ENCODE data around the gene CDH13. TPM values are rescaled to one million over a fixed set of nuclear protein-coding genes. Genes with fewer than 3 reads are reported as not detected.

The CDH13 gene
- total and polyA plus RNA-seq, 2 experiments from 2014 or later = 1.6 to 4.4 TPM

GRCh38 chr16:83733301-83733700, 1106.5 kb downstream of the CDH13 start (continued):
- TF ChIP-seq REST (IDR thresholded peaks at IDR 0.05; ENCODE audit: unreplicated experiment) = no peak
- TF ChIP-seq POLR2AphosphoS5 (IDR thresholded peaks at IDR 0.05; ENCODE audit: low read depth) = no peak
- TF ChIP-seq, protein P1, sequence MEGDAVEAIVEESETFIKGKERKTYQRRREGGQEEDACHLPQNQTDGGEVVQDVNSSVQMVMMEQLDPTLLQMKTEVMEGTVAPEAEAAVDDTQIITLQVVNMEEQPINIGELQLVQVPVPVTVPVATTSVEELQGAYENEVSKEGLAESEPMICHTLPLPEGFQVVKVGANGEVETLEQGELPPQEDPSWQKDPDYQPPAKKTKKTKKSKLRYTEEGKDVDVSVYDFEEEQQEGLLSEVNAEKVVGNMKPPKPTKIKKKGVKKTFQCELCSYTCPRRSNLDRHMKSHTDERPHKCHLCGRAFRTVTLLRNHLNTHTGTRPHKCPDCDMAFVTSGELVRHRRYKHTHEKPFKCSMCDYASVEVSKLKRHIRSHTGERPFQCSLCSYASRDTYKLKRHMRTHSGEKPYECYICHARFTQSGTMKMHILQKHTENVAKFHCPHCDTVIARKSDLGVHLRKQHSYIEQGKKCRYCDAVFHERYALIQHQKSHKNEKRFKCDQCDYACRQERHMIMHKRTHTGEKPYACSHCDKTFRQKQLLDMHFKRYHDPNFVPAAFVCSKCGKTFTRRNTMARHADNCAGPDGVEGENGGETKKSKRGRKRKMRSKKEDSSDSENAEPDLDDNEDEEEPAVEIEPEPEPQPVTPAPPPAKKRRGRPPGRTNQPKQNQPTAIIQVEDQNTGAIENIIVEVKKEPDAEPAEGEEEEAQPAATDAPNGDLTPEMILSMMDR (conservative IDR thresholded peaks at IDR 0.05; ENCODE audit: low read depth in 2 of 2) = no peak
- TF ChIP-seq NANOG (IDR thresholded peaks at IDR 0.05; ENCODE audit: borderline replicate concordance) = no peak
- TF ChIP-seq JUNB (IDR thresholded peaks at IDR 0.05; ENCODE audit: unreplicated experiment) = no peak
- TF ChIP-seq, protein P2, sequence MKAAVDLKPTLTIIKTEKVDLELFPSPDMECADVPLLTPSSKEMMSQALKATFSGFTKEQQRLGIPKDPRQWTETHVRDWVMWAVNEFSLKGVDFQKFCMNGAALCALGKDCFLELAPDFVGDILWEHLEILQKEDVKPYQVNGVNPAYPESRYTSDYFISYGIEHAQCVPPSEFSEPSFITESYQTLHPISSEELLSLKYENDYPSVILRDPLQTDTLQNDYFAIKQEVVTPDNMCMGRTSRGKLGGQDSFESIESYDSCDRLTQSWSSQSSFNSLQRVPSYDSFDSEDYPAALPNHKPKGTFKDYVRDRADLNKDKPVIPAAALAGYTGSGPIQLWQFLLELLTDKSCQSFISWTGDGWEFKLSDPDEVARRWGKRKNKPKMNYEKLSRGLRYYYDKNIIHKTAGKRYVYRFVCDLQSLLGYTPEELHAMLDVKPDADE (IDR thresholded peaks at IDR 0.05) = no peak
- no peak for TF ChIP-seq CREB1 (CRISPR knock-in tag; IDR thresholded peaks at IDR 0.05; ENCODE audit: low read depth)
- TF ChIP-seq EZH2phosphoT487 (IDR thresholded peaks at IDR 0.05; ENCODE audit: unreplicated experiment) = no peak

GRCh38 chr16:83734136-83734535, 1107.4 kb downstream of the CDH13 start:
- peaks cover 25% of the 10 kb centered on the region for H3K9me3 Mint-ChIP-seq
- no peaks in the 10 kb centered on the region for H3K4me1 Mint-ChIP-seq
- Histone ChIP-seq H3K36me3 (ENCODE audit: insufficient read depth) (no peaks in the 10 kb centered on the region), H3K4me3 (no peak overlapping the region), H3K27ac (ENCODE audit: low read depth) (no peak overlapping the region), H3K4me1 (ENCODE audit: insufficient read depth) (no peaks in the 10 kb centered on the region), H2AFZ (no peak overlapping the region), H3K9me2 (ENCODE audit: insufficient read depth) (no peaks in the 10 kb centered on the region), H3K4me2 (no peak overlapping the region), H3K79me2 (replicated peaks; ENCODE audit: insufficient read depth) (no peaks in the 10 kb centered on the region), H3F3A (replicated peaks; ENCODE audit: low read depth) (no peaks in the 10 kb centered on the region), H3K27me3 (ENCODE audit: insufficient read depth) (no peaks in the 10 kb centered on the region), H4K20me1 (replicated peaks; ENCODE audit: insufficient read depth) (no peaks in the 10 kb centered on the region)
- ATAC-seq (no peak), DNase-seq (ENCODE audit: low spot score) (no peak)
- H3K27ac Mint-ChIP-seq = no peak overlapping the region
- peaks cover 2% of the 10 kb centered on the region for H3K27me3 Mint-ChIP-seq (ENCODE audit: insufficient read depth, low read depth, poor library complexity)
- peaks cover 12% of the 10 kb centered on the region; the same call in 2 of the 3 replicates for H3K36me3 Mint-ChIP-seq (ENCODE audit: low read depth)
- H3K4me3 Mint-ChIP-seq = no peak overlapping the region
- TF ChIP-seq NANOG (IDR thresholded peaks at IDR 0.05; ENCODE audit: borderline replicate concordance) = no peak
- TF ChIP-seq, protein P1 (conservative IDR thresholded peaks at IDR 0.05; ENCODE audit: low read depth in 2 of 2) = no peak
- TF ChIP-seq STAT1 (IDR thresholded peaks at IDR 0.05; ENCODE audit: unreplicated experiment) = no peak
- TF ChIP-seq, protein P3, sequence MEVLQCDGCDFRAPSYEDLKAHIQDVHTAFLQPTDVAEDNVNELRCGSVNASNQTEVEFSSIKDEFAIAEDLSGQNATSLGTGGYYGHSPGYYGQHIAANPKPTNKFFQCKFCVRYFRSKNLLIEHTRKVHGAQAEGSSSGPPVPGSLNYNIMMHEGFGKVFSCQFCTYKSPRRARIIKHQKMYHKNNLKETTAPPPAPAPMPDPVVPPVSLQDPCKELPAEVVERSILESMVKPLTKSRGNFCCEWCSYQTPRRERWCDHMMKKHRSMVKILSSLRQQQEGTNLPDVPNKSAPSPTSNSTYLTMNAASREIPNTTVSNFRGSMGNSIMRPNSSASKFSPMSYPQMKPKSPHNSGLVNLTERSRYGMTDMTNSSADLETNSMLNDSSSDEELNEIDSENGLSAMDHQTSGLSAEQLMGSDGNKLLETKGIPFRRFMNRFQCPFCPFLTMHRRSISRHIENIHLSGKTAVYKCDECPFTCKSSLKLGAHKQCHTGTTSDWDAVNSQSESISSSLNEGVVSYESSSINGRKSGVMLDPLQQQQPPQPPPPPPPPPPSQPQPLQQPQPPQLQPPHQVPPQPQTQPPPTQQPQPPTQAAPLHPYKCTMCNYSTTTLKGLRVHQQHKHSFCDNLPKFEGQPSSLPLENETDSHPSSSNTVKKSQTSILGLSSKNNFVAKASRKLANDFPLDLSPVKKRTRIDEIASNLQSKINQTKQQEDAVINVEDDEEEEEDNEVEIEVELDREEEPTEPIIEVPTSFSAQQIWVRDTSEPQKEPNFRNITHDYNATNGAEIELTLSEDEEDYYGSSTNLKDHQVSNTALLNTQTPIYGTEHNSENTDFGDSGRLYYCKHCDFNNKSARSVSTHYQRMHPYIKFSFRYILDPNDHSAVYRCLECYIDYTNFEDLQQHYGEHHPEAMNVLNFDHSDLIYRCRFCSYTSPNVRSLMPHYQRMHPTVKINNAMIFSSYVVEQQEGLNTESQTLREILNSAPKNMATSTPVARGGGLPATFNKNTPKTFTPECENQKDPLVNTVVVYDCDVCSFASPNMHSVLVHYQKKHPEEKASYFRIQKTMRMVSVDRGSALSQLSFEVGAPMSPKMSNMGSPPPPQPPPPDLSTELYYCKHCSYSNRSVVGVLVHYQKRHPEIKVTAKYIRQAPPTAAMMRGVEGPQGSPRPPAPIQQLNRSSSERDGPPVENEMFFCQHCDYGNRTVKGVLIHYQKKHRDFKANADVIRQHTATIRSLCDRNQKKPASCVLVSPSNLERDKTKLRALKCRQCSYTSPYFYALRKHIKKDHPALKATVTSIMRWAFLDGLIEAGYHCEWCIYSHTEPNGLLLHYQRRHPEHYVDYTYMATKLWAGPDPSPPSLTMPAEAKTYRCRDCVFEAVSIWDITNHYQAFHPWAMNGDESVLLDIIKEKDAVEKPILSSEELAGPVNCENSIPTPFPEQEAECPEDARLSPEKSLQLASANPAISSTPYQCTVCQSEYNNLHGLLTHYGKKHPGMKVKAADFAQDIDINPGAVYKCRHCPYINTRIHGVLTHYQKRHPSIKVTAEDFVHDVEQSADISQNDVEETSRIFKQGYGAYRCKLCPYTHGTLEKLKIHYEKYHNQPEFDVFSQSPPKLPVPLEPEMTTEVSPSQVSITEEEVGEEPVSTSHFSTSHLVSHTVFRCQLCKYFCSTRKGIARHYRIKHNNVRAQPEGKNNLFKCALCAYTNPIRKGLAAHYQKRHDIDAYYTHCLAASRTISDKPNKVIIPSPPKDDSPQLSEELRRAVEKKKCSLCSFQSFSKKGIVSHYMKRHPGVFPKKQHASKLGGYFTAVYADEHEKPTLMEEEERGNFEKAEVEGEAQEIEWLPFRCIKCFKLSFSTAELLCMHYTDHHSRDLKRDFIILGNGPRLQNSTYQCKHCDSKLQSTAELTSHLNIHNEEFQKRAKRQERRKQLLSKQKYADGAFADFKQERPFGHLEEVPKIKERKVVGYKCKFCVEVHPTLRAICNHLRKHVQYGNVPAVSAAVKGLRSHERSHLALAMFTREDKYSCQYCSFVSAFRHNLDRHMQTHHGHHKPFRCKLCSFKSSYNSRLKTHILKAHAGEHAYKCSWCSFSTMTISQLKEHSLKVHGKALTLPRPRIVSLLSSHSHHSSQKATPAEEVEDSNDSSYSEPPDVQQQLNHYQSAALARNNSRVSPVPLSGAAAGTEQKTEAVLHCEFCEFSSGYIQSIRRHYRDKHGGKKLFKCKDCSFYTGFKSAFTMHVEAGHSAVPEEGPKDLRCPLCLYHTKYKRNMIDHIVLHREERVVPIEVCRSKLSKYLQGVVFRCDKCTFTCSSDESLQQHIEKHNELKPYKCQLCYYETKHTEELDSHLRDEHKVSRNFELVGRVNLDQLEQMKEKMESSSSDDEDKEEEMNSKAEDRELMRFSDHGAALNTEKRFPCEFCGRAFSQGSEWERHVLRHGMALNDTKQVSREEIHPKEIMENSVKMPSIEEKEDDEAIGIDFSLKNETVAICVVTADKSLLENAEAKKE (CRISPR knock-in tag; IDR thresholded peaks at IDR 0.05) = no peak
- TF ChIP-seq JUNB (IDR thresholded peaks at IDR 0.05; ENCODE audit: unreplicated experiment) = no peak
- no peak for TF ChIP-seq EZH2phosphoT487 (IDR thresholded peaks at IDR 0.05; ENCODE audit: unreplicated experiment)

All from GM23338 (cell line).